H1 (cell line): ENCODE measurements around the gene FASTK. TPM values are rescaled to one million over a fixed set of nuclear protein-coding genes. Genes with fewer than 3 reads are reported as not detected.

Experiments
- CTCF ChIA-PET: fragments of 300-600 bp; sonication (Branson Sonifier 250); formaldehyde crosslinking; loops from one replicate; lab custom pipeline; 2021; ENCODE audit not compliant: partially characterized antibody; lab: Charles Lee
- POLR2A ChIA-PET: fragments of 300-600 bp; sonication (Branson Sonifier 250); formaldehyde crosslinking; loops from one replicate; lab custom pipeline; 2021; ENCODE audit warnings: inconsistent platforms; ENCODE audit not compliant: partially characterized antibody; lab: Charles Lee
- DNase-seq, 2 experiments: peaks; one replicate each; pipeline versions ENCODE4 v3.0.0 to v3.0.0-alpha.2; 2010 to 2022; ENCODE audit warnings: low spot score in 2 of 2, low read depth in 1 of 2, mixed read lengths in 1 of 2
- FAIRE-seq: peaks from 2 replicates; lab custom pipeline; 2011; peaks lifted over from hg19 to GRCh38; lab: Jason Lieb, UNC
- H2AFZ ChIP-seq: 2 replicates; pipeline ENCODE4 v1.8.1; 2012; ENCODE audit warnings: low read length, inconsistent platforms
- H2AK5ac ChIP-seq: 2 replicates; pipeline ENCODE4 v1.6.1; 2013; ENCODE audit warnings: low read depth, low read length
- H2BK120ac ChIP-seq: replicated peaks from 2 replicates; pipeline ENCODE3; 2013; ENCODE audit warnings: low read depth, low read length, inconsistent platforms
- H2BK12ac ChIP-seq: 2 replicates; pipeline ENCODE4 v1.6.1; 2013; ENCODE audit warnings: low read depth, low read length
- H2BK15ac ChIP-seq: 2 replicates; pipeline ENCODE4 v1.6.1; 2013; ENCODE audit warnings: low read length
- H2BK20ac ChIP-seq: 2 replicates; pipeline ENCODE4 v1.6.1; 2013; ENCODE audit warnings: low read length
- H2BK5ac ChIP-seq: 2 replicates; pipeline ENCODE4 v1.6.1; 2013; ENCODE audit warnings: low read depth, low read length
- H3K14ac ChIP-seq: 2 replicates; pipeline ENCODE4 v1.6.1; 2013; ENCODE audit warnings: inconsistent platforms; ENCODE audit not compliant: insufficient read length
- H3K18ac ChIP-seq: 2 replicates; pipeline ENCODE4 v1.6.1; 2013; ENCODE audit warnings: low read length; ENCODE audit errors: extremely low read depth
- H3K23ac ChIP-seq: 2 replicates; pipeline ENCODE4 v1.6.1; 2013; ENCODE audit warnings: inconsistent platforms; ENCODE audit not compliant: insufficient read length
- H3K23me2 ChIP-seq: 2 replicates; pipeline ENCODE4 v1.6.1; 2013; ENCODE audit warnings: low read depth, low read length
- H3K27ac ChIP-seq: 2 replicates; pipeline ENCODE4 v1.6.1; 2011; ENCODE audit warnings: low read depth, low read length, inconsistent platforms
- H3K27me3 ChIP-seq, 4 experiments: replicated peaks in 1 of 4; 1 replicate in 1 of 4; 2 replicates in 3 of 4; pipeline versions ENCODE4 v1.6.1 to v1.8.1; 2011 to 2013; ENCODE audit warnings: low read length in 3 of 4, mild to moderate bottlenecking in 3 of 4, inconsistent platforms in 2 of 4, mixed read lengths in 2 of 4, moderate library complexity in 1 of 4; ENCODE audit not compliant: control insufficient read depth in 3 of 4, insufficient read depth in 3 of 4; ENCODE audit errors: extremely low read depth in 1 of 4
- H3K36me3 ChIP-seq, 4 experiments: 2 replicates each; pipeline versions ENCODE4 v1.6.1 to v1.8.1; 2011 to 2013; ENCODE audit warnings: mild to moderate bottlenecking in 4 of 4, low read length in 3 of 4, moderate library complexity in 2 of 4, control low read depth in 1 of 4, inconsistent platforms in 1 of 4; ENCODE audit not compliant: insufficient read depth in 4 of 4, control insufficient read depth in 2 of 4
- H3K4ac ChIP-seq: replicated peaks from 2 replicates; pipeline ENCODE3; 2013; ENCODE audit warnings: low read length, low read depth, mixed read lengths, inconsistent platforms; ENCODE audit not compliant: insufficient read length
- H3K4me1 ChIP-seq, 4 experiments: replicated peaks in 1 of 4; 1 replicate in 1 of 4; 2 replicates in 3 of 4; pipeline versions ENCODE4 v1.6.1 to v1.8.1; 2011 to 2013; ENCODE audit warnings: low read length in 3 of 4, inconsistent platforms in 2 of 4, mixed read lengths in 1 of 4; ENCODE audit not compliant: insufficient read depth in 4 of 4, control insufficient read depth in 3 of 4
- H3K4me2 ChIP-seq, 2 experiments: 2 replicates each; pipeline versions ENCODE4 v1.6.1 to v1.8.1; 2011 to 2013; ENCODE audit warnings: low read depth in 2 of 2, low read length in 2 of 2, control low read depth in 1 of 2, inconsistent platforms in 1 of 2, mild to moderate bottlenecking in 1 of 2; ENCODE audit not compliant: insufficient read depth in 1 of 2
- H3K4me3 ChIP-seq, 4 experiments: fragments of 200-600, 300-600 bp in 1 of 4; sonication (generic), shearing (Covaris generic), sonication (Bioruptor Twin) in 1 of 4; 2 replicates each; pipeline versions ENCODE4 v1.5.1 to v1.8.1; 2011 to 2016; ENCODE audit warnings: low read length in 4 of 4, low read depth in 3 of 4, control low read depth in 2 of 4, inconsistent platforms in 2 of 4, mild to moderate bottlenecking in 2 of 4, mixed read lengths in 1 of 4, moderate library complexity in 1 of 4; ENCODE audit not compliant: insufficient read depth in 2 of 4; ENCODE audit errors: extremely low read depth in 1 of 4
- H3K56ac ChIP-seq: replicated peaks from 2 replicates; pipeline ENCODE3; 2013; ENCODE audit warnings: low read depth, mild to moderate bottlenecking, mixed read lengths, low read length, inconsistent platforms; ENCODE audit not compliant: insufficient read length
- H3K79me1 ChIP-seq: 2 replicates; pipeline ENCODE4 v1.6.1; 2013; ENCODE audit warnings: low read depth, low read length, control low read depth
- H3K79me2 ChIP-seq, 2 experiments: 2 replicates each; pipeline versions ENCODE4 v1.6.1 to v1.8.1; 2012 to 2013; ENCODE audit warnings: low read length in 2 of 2, mild to moderate bottlenecking in 2 of 2, inconsistent platforms in 1 of 2; ENCODE audit not compliant: insufficient read depth in 2 of 2, control insufficient read depth in 1 of 2
- H3K9ac ChIP-seq, 4 experiments: replicated peaks in 1 of 4; 1 replicate in 1 of 4; 2 replicates in 3 of 4; pipeline versions ENCODE4 v1.6.1 to v1.8.1; 2011 to 2013; ENCODE audit warnings: low read depth in 3 of 4, low read length in 3 of 4, control low read depth in 2 of 4, mild to moderate bottlenecking in 2 of 4, moderate library complexity in 2 of 4, inconsistent platforms in 1 of 4; ENCODE audit errors: extremely low read depth in 1 of 4
- H3K9me3 ChIP-seq, 2 experiments: 2 replicates each; pipeline versions ENCODE4 v1.6.1 to v1.8.1; 2012 to 2013; ENCODE audit warnings: mild to moderate bottlenecking in 2 of 2, moderate library complexity in 2 of 2, control low read depth in 1 of 2, inconsistent platforms in 1 of 2, low read depth in 1 of 2, low read length in 1 of 2, mixed read lengths in 1 of 2; ENCODE audit not compliant: insufficient read depth in 2 of 2
- H4K20me1 ChIP-seq, 2 experiments: replicated peaks in 1 of 2; 2 replicates each; pipeline versions ENCODE3 to v1.8.1; 2011 to 2013; ENCODE audit warnings: inconsistent platforms in 2 of 2, low read length in 2 of 2, mild to moderate bottlenecking in 1 of 2; ENCODE audit not compliant: insufficient read depth in 2 of 2, control insufficient read depth in 1 of 2
- H4K5ac ChIP-seq: 2 replicates; pipeline ENCODE4 v1.6.1; 2013; ENCODE audit warnings: low read length, low read depth, mixed read lengths, inconsistent platforms; ENCODE audit not compliant: insufficient read length
- H4K8ac ChIP-seq: 2 replicates; pipeline ENCODE4 v1.8.0; 2013; ENCODE audit warnings: mild to moderate bottlenecking, moderate library complexity, low read length, inconsistent platforms; ENCODE audit not compliant: insufficient read depth; ENCODE audit errors: extremely low read depth
- H4K91ac ChIP-seq: replicated peaks from 2 replicates; pipeline ENCODE3; 2013; ENCODE audit warnings: low read length, mixed read lengths, inconsistent platforms; ENCODE audit not compliant: insufficient read length
- CBX5 ChIP-seq: fragments of 300-800, 300-1000 bp; sonication (generic); IDR thresholded peaks from 2 replicates; pipeline ENCODE4 v1.7.1; 2016; ENCODE audit warnings: antibody characterized with exemption, low read length, low read depth
- CTBP2 ChIP-seq: IDR thresholded peaks from 2 replicates; pipeline ENCODE4 v1.7.0; 2011; ENCODE audit warnings: borderline replicate concordance, mild to moderate bottlenecking, moderate library complexity, mixed read lengths, low read length; ENCODE audit not compliant: insufficient read depth, insufficient read length
- WGBS, 2 experiments: shearing (Covaris generic) in 1 of 2; methylation state at CpG; one replicate each; pipeline versions ENCODE4 v1.1.6 to v1.1.7; 2013 to 2015; ENCODE audit warnings: low lambda C conversion rate in 2 of 2, mixed read lengths in 2 of 2, inconsistent platforms in 1 of 2, low coverage in 1 of 2, missing lambda C conversion rate in 1 of 2; ENCODE audit not compliant: insufficient replicate concordance in 2 of 2, insufficient coverage in 1 of 2, insufficient read length in 1 of 2; ENCODE audit errors: extremely low coverage in 1 of 2, missing lambda C conversion rate in 1 of 2; 5-methylcytosine and 5-hydroxymethylcytosine counted together
- polyA plus RNA-seq, 7 experiments: library from polyadenylated mRNA; depleted of rRNA in 3 of 7; stranded (reverse) in 5 of 7; unstranded in 2 of 7; fragments of >200 nt in 5 of 7; fragments of 200-250 nt in 2 of 7; gene quantifications; 1 replicate in 5 of 7; 2 replicates in 1 of 7; 4 replicates in 1 of 7; pipeline versions ENCODE4 v1.2.1 to v1.2.3, GENCODE V29; 2011 to 2013; ENCODE audit warnings: missing spikeins in 2 of 7, mixed read lengths in 2 of 7
- total RNA-seq: library from RNA; stranded (reverse); fragmentation: NEBNext Ultra II Directional; extraction: Animal tissue kit (Norgen Biotek cat#: 25700); gene quantifications from 2 replicates; pipeline ENCODE4 v1.2.1, GENCODE V29; 2021
- TF ChIP-seq, protein P1 (sequence below): IDR thresholded peaks from 2 replicates; pipeline ENCODE4 v1.6.1; 2012; ENCODE audit warnings: inconsistent platforms

FASTK gene
- total and polyA plus RNA-seq, 2 of the 8 experiments (the other 6 are each of a cell fraction or from before 2014, with no cell fraction given), result 39.4 to 84.0 TPM

DNA sequence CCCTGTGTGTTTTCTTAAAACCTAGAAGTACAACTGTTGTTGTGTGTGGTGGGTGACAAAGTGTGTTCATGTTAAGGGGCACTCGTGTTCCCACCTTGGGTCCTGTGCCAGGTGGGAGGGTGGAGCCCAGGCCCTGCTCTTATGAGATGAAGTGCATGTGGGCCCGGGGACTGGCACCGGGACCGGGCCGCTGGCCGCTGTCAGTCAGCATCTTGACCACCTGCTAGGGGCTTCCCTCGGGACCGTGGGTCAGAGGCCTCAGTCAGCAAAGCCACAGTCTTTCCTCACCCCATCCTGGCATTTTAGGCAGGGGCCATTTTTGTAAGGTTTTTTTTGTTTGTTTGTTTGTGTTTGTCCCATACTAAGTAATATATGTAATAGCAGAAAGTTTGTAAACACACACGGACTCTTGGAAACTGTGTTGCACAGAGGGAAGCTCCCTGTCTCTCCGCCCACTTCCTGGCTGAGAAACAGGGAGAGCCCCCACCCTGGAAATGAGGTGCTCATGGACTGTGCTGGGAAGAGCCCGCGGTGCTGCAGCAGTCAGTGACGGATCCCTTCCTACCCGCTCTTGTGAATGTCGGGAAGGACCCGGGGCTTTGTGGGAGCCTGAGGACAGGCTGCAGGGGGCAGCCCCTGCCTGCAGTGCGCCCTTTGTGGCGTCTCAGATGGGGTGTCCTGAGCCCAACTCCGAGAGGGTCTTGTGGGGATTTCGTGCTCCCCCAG, 19.0 kb upstream of the FASTK start:
- 0 out of 2 replicates have a peak overlapping the region, but pooled peaks have one; percentile 66 for H2BK5ac ChIP-seq
- POLR2A ChIA-PET, result interaction anchor here (0.6 to 1.5 kb wide), 2 partner anchors 20 to 180 kb away, joined by 3 to 5 read pairs; no protein-coding TSS in a partner anchor
- no peak overlapping the region for H3K4ac ChIP-seq

More for the DNA sequence above, 19.0 kb upstream of the FASTK start:
- Histone ChIP-seq H2BK120ac (no peak overlapping the region), H2AK5ac (0 out of 2 replicates have a peak overlapping the region, but pooled peaks have one; percentile 39), H3K4me1 (peaks cover under 1 to 25% (median 14%) of the 10 kb centered on the region in 4 experiments), H2BK20ac (no peak overlapping the region), H3K9me3 (no peaks in the 10 kb centered on the region), H4K5ac (no peak overlapping the region), H3K27me3 (no peaks in the 10 kb centered on the region), H3K56ac (no peak overlapping the region), H4K20me1 (peaks cover 18 to 39% of the 10 kb centered on the region in 2 experiments), H3K36me3 (no peaks in the 10 kb centered on the region), H2BK15ac (no peak overlapping the region), H3K23ac (no peak overlapping the region), H4K91ac (no peak overlapping the region), H2BK12ac (peak overlapping the region; percentile 60; the same call in 1 of the 2 replicates), H3K18ac (no peak overlapping the region), H3K9ac (no peak overlapping the region), H3K23me2 (no peaks in the 10 kb centered on the region; the same call in 1 of the 2 replicates), H3K4me3 (no peak overlapping the region), H3K79me2 (peaks cover 0 to 58% of the 10 kb centered on the region in 2 experiments; a peak in 2 of 4 replicates), H3K4me2 (no peak overlapping the region), H2AFZ (no peak overlapping the region), H3K14ac (no peak overlapping the region), H3K79me1 (peaks cover 18% of the 10 kb centered on the region), H3K27ac (no peak overlapping the region), H4K8ac (peak overlapping the region; percentile 12; the same call in 1 of the 2 replicates)
- FAIRE-seq, result no peak
- WGBS, 2 experiments, result 89% methylated on average over 20 of the region's 20 CpGs; no CpG with 5 or more reads in 1 of the 2 experiments
- CTCF ChIA-PET, result interaction anchor here (0.9 to 22.4 kb wide), 4 partner anchors 10 to 87 kb away, joined by 3 to 448 read pairs (median 19); partner anchors contain the start of genes AGAP3 and TMUB1
- TF ChIP-seq, protein P1, sequence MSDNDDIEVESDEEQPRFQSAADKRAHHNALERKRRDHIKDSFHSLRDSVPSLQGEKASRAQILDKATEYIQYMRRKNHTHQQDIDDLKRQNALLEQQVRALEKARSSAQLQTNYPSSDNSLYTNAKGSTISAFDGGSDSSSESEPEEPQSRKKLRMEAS, result no peak
- TF ChIP-seq CTBP2 (no peak), CBX5 (no peak)
- no peak for DNase-seq
